Endothelial cell of umbilical vein (primary cell): Measurements from ENCODE around the gene TMEM119. TPM values are rescaled to one million over a fixed set of nuclear protein-coding genes. Genes with fewer than 3 reads are reported as not detected.

ENCODE experiments used
- BruUV-seq: library from RNA; stranded (reverse); fragments of 400-500 nt; replicated peaks from 2 replicates; lab custom pipeline; 2021; lab: Mats Ljungman, UMichigan
- CTCF ChIA-PET: fragments of 300-600, 350-600 bp; sonication (Branson Sonifier 250); formaldehyde crosslinking; loops from one replicate; lab custom pipeline; 2021; ENCODE audit warnings: antibody characterized with exemption, inconsistent platforms; lab: Charles Lee
- POLR2A ChIA-PET: fragments of 300-600, 350-600 bp; sonication (Branson Sonifier 250); formaldehyde crosslinking; loops from one replicate; lab custom pipeline; 2021; ENCODE audit warnings: antibody characterized with exemption, inconsistent platforms; lab: Charles Lee
- DNase-seq: peaks from one replicate; pipeline ENCODE4 v3.0.0-alpha.2; 2011; ENCODE audit warnings: low read depth, low spot score
- FAIRE-seq: peaks from 2 replicates; lab custom pipeline; 2011; peaks lifted over from hg19 to GRCh38; lab: Jason Lieb, UNC
- H2AFZ ChIP-seq: 2 replicates; pipeline ENCODE4 v1.6.0; 2012; ENCODE audit warnings: low read depth, low read length, control low read depth, inconsistent platforms
- H3K27ac ChIP-seq: 2 replicates; pipeline ENCODE4 v1.5.1; 2011; ENCODE audit warnings: low read depth, mild to moderate bottlenecking, control low read depth, low read length, moderate library complexity; ENCODE audit not compliant: insufficient read depth
- H3K27me3 ChIP-seq, 2 experiments: 2 replicates each; pipeline versions ENCODE4 v1.6.0 to v1.6.1; 2011; ENCODE audit warnings: low read length in 2 of 2, mixed read lengths in 1 of 2; ENCODE audit not compliant: control insufficient read depth in 2 of 2, insufficient read depth in 2 of 2
- H3K36me3 ChIP-seq, 2 experiments: 2 replicates in 1 of 2; 3 replicates in 1 of 2; pipeline ENCODE4 v1.5.1; 2011; ENCODE audit warnings: low read length in 2 of 2, mild to moderate bottlenecking in 1 of 2, moderate library complexity in 1 of 2; ENCODE audit not compliant: control insufficient read depth in 2 of 2, insufficient read depth in 2 of 2; ENCODE audit errors: extremely low read depth in 1 of 2
- H3K4me1 ChIP-seq: 3 replicates; pipeline ENCODE4 v1.5.1; 2011; ENCODE audit warnings: mild to moderate bottlenecking, low read length; ENCODE audit not compliant: control insufficient read depth, insufficient read depth; ENCODE audit errors: extremely low read depth
- H3K4me2 ChIP-seq: 2 replicates; pipeline ENCODE4 v1.6.1; 2011; ENCODE audit warnings: low read length, control low read depth, mixed read lengths; ENCODE audit not compliant: insufficient read depth
- H3K4me3 ChIP-seq, 3 experiments: fragments of 200-600 bp in 1 of 3; sonication (generic), shearing (Covaris generic) in 1 of 3; replicated peaks in 1 of 3; 2 replicates each; pipeline ENCODE4 v1.5.1; 2011 to 2016; ENCODE audit warnings: control low read depth in 3 of 3, low read length in 3 of 3, mild to moderate bottlenecking in 2 of 3, inconsistent platforms in 1 of 3, low read depth in 1 of 3, moderate library complexity in 1 of 3; ENCODE audit not compliant: insufficient read depth in 1 of 3
- H3K79me2 ChIP-seq: 2 replicates; pipeline ENCODE4 v1.6.0; 2012; ENCODE audit warnings: low read length, inconsistent platforms; ENCODE audit not compliant: control insufficient read depth, insufficient read depth
- H3K9ac ChIP-seq: replicated peaks from 2 replicates; pipeline ENCODE3; 2011; ENCODE audit warnings: low read length, control low read depth; ENCODE audit not compliant: insufficient read depth; ENCODE audit errors: extremely low read depth
- H3K9me1 ChIP-seq: replicated peaks from 3 replicates; pipeline ENCODE4 v1.6.0; 2011; ENCODE audit warnings: mild to moderate bottlenecking, low read length; ENCODE audit not compliant: control insufficient read depth, insufficient read depth; ENCODE audit errors: extremely low read depth
- H3K9me3 ChIP-seq: replicated peaks from 2 replicates; pipeline ENCODE4 v1.5.1; 2012; ENCODE audit warnings: low read length, inconsistent platforms; ENCODE audit not compliant: control insufficient read depth, insufficient read depth
- H4K20me1 ChIP-seq: replicated peaks from 2 replicates; pipeline ENCODE3; 2011; ENCODE audit warnings: mild to moderate bottlenecking, low read length; ENCODE audit not compliant: control insufficient read depth, insufficient read depth; ENCODE audit errors: extremely low read depth
- EZH2 ChIP-seq: IDR thresholded peaks from 2 replicates; pipeline ENCODE4 v1.6.1; 2012; ENCODE audit warnings: borderline replicate concordance, low read depth, mild to moderate bottlenecking, moderate library complexity, low read length, inconsistent platforms; ENCODE audit not compliant: severe bottlenecking
- FOS ChIP-seq: IDR thresholded peaks from 2 replicates; pipeline ENCODE4 v1.6.1; 2011; ENCODE audit warnings: mild to moderate bottlenecking, low read length, moderate library complexity, borderline replicate concordance; ENCODE audit not compliant: insufficient read depth
- GATA2 ChIP-seq: IDR thresholded peaks from 2 replicates; pipeline ENCODE4 v1.7.0; 2011; ENCODE audit warnings: low read depth, mild to moderate bottlenecking, moderate library complexity, mixed read lengths, low read length; ENCODE audit not compliant: insufficient read length, insufficient read depth
- JUN ChIP-seq: IDR thresholded peaks from 2 replicates; pipeline ENCODE4 v1.6.1; 2011; ENCODE audit warnings: borderline replicate concordance, low read depth; ENCODE audit not compliant: insufficient read length, insufficient read depth
- MYC ChIP-seq: IDR thresholded peaks from one replicate; pipeline ENCODE4 v1.6.1; 2011; ENCODE audit warnings: mild to moderate bottlenecking, low read depth, low read length
- POLR2A ChIP-seq: IDR thresholded peaks from 2 replicates; pipeline ENCODE4 v1.6.1; 2012; ENCODE audit warnings: low read depth, mild to moderate bottlenecking, control low read depth, low read length
- POLR2AphosphoS5 ChIP-seq: IDR thresholded peaks from 2 replicates; pipeline ENCODE4 v1.6.1; 2012; ENCODE audit warnings: low read depth, mild to moderate bottlenecking, control low read depth, low read length, moderate library complexity; ENCODE audit not compliant: insufficient read depth
- dilution Hi-C: fragments of 300-500 bp; cut with MboI; formaldehyde crosslinking; loops from one replicate; pipeline ENCODE4 v1.15.0; 2019; ENCODE audit warnings: low sequenced_read_pairs; ENCODE audit not compliant: extremely low pct_ligation_motif_present
- intact Hi-C: fragments of 100-400 bp; cut with micrococcal nuclease; formaldehyde crosslinking; loops from one replicate; pipeline ENCODE4 v1.10.0; 2022
- polyA plus RNA-seq, 4 experiments: library from polyadenylated mRNA; depleted of rRNA in 3 of 4; stranded (reverse) in 3 of 4; unstranded in 1 of 4; fragments of >200 nt; gene quantifications; 2 replicates each; pipeline versions ENCODE4 v1.2.1 to v1.2.3, GENCODE V29; 2011 to 2012; ENCODE audit warnings: missing spikeins in 1 of 4
- total RNA-seq: library from RNA; stranded (reverse); gene quantifications from 2 replicates; pipeline ENCODE4 v1.2.3, GENCODE V29; 2021
- TF ChIP-seq, protein P1 (sequence below): IDR thresholded peaks from 2 replicates; pipeline ENCODE4 v1.6.1; 2011; ENCODE audit not compliant: insufficient read depth, insufficient read length
- TF ChIP-seq, protein P2 (sequence below), 2 donors: IDR thresholded peaks; 1 replicate in 1 of 2; 2 replicates in 1 of 2; pipeline ENCODE4 v1.5.1; 2011; ENCODE audit warnings: low read length in 2 of 2, mild to moderate bottlenecking in 2 of 2, moderate library complexity in 2 of 2, control low read depth in 1 of 2, inconsistent platforms in 1 of 2, low read depth in 1 of 2; ENCODE audit not compliant: insufficient read depth in 1 of 2; ENCODE audit errors: extremely low read depth in 1 of 2

Gene TMEM119
- total and polyA plus RNA-seq, 2 donors (not counting 3 experiments of a cell fraction or from before 2014, with no cell fraction given), result not detected

DNA sequence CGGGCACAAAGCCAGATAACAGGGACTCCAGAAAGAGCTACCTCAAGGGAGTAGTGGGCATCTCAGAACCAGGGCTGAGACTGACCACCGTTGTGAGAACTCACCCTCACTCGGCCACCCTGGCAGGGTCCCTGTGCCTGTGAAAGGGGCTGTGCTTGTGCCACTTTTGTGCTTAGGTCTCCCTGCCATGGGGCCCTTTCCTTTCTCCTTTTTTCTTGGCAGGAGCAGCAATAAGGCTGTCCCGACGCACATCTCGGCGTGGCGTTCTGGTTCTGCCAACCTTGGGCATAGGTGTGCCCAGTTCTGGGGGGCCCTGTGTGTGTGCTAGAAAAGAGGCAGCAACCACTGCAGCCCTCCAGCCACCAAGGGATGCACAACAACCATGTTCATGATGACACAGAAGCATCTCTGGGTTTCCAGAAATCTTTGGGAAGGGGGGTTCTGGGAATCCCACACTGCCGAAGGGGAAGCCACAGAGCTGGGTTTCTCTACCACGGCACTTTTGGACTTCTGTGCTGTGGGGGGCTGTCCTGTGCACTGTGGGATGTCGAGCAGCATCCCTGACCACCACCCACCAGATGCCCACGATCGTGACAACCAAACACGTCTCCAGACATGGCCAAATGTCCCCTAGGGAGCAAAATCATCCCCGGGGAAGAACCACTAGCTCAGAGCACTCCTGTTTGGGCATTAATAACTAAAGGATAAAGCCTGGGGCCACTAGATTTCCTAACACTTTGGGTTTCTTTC is 13.1 kb upstream of the TMEM119 start:
- TF ChIP-seq FOS (no peak), JUN (no peak), GATA2 (no peak), MYC (no peak), POLR2AphosphoS5 (no peak), EZH2 (no peak), POLR2A (no peak)
- TF ChIP-seq, protein P1, sequence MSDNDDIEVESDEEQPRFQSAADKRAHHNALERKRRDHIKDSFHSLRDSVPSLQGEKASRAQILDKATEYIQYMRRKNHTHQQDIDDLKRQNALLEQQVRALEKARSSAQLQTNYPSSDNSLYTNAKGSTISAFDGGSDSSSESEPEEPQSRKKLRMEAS, result no peak
- TF ChIP-seq, protein P2, sequence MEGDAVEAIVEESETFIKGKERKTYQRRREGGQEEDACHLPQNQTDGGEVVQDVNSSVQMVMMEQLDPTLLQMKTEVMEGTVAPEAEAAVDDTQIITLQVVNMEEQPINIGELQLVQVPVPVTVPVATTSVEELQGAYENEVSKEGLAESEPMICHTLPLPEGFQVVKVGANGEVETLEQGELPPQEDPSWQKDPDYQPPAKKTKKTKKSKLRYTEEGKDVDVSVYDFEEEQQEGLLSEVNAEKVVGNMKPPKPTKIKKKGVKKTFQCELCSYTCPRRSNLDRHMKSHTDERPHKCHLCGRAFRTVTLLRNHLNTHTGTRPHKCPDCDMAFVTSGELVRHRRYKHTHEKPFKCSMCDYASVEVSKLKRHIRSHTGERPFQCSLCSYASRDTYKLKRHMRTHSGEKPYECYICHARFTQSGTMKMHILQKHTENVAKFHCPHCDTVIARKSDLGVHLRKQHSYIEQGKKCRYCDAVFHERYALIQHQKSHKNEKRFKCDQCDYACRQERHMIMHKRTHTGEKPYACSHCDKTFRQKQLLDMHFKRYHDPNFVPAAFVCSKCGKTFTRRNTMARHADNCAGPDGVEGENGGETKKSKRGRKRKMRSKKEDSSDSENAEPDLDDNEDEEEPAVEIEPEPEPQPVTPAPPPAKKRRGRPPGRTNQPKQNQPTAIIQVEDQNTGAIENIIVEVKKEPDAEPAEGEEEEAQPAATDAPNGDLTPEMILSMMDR (IDR thresholded peaks at IDR 0.05; ENCODE audit: extremely low read depth in 1 of 2, insufficient read depth in 1 of 2, low read depth in 1 of 2, low read length in 2 of 2), result no peak
- Histone ChIP-seq H3K36me3 (no peaks in the 10 kb centered on the region), H3K79me2 (no peaks in the 10 kb centered on the region), H3K27ac (no peak overlapping the region), H3K4me3 (no peak overlapping the region), H2AFZ (no peak overlapping the region), H3K4me1 (no peaks in the 10 kb centered on the region), H3K9me3 (no peaks in the 10 kb centered on the region), H4K20me1 (no peaks in the 10 kb centered on the region), H3K9me1 (no peaks in the 10 kb centered on the region), H3K9ac (no peak overlapping the region), H3K4me2 (no peak overlapping the region), H3K27me3 (no peaks in the 10 kb centered on the region)
- intact Hi-C loops (no loop called here), dilution Hi-C loops (no loop called here)
- FAIRE-seq (no peak), DNase-seq (no peak)
- ChIA-PET POLR2A (interaction anchor here (0.6 kb wide), 1 partner anchor 26 kb away, joined by 3 read pairs; no protein-coding TSS in a partner anchor), CTCF (interaction anchor here (1.2 kb wide), 2 partner anchors 49 to 340 kb away, joined by 3 to 4 read pairs; partner anchors contain the start of gene ISCU)
- no TSS peak for BruUV-seq
